COR-L47 (cell line): ENCODE measurements around the gene SUB1.
"Not testable (repeated sequence)": the region's sequence is repeated elsewhere in the genome, so short reads cannot be mapped to it uniquely, and the experiment has no call there.

Experiments used
- DNase-seq: peaks from one replicate; lab custom pipeline; 2025; lab: John Stamatoyannopoulos, UW

The SUB1 gene

GRCh38 chr5:32566319-32567111, 18.8 kb upstream of the SUB1 start:
- DNase-seq = no peak

GRCh38 chr5:32571128-32571527, 14.2 kb upstream of the SUB1 start:
- no peak for DNase-seq

- DNase-seq = no peak
These were observed 12.4 kb upstream of the SUB1 start for GRCh38 chr5:32572778-32573480.

- not testable (repeated sequence) for DNase-seq
These were observed 11.9 kb upstream of the SUB1 start for GRCh38 chr5:32573481-32573854.

GRCh38 chr5:32574540-32575175, 10.7 kb upstream of the SUB1 start:
- no peak for DNase-seq

GRCh38 chr5:32578363-32578762, 7.0 kb upstream of the SUB1 start:
- no peak for DNase-seq

- no peak for DNase-seq
These were observed 6.6 kb upstream of the SUB1 start for GRCh38 chr5:32578764-32579163.

GRCh38 chr5:32581010-32581785, 4.2 kb upstream of the SUB1 start:
- DNase-seq = no peak

GRCh38 chr5:32583582-32584232, 1.6 kb upstream of the SUB1 start:
- DNase-seq = no peak

GRCh38 chr5:32584646-32585045, 711 bp upstream of the SUB1 start:
- DNase-seq = no peak

- no peak for DNase-seq
These were observed 273 bp upstream of the SUB1 start for GRCh38 chr5:32585122-32585445.

- no peak for DNase-seq
These were observed 881 bp downstream of the SUB1 start for GRCh38 chr5:32586276-32586599.

GRCh38 chr5:32587067-32587551, 1.8 kb downstream of the SUB1 start:
- no peak for DNase-seq

GRCh38 chr5:32589416-32589815, 4.1 kb downstream of the SUB1 start:
- no peak for DNase-seq

GRCh38 chr5:32589942-32590869, 4.8 kb downstream of the SUB1 start:
- peak; percentile 27 for DNase-seq

GRCh38 chr5:32595118-32595517, 9.8 kb downstream of the SUB1 start:
- no peak for DNase-seq

- no peak for DNase-seq
These were observed 11.8 kb downstream of the SUB1 start for GRCh38 chr5:32597041-32597629.

- DNase-seq = no peak
These were observed 13.0 kb downstream of the SUB1 start for GRCh38 chr5:32598260-32598937.

GRCh38 chr5:32598997-32599549, 13.7 kb downstream of the SUB1 start:
- DNase-seq = no peak
